Glutamatergic neuron (in vitro differentiated cells): ENCODE data around the gene OR6A2. TPM values are rescaled to one million over a fixed set of nuclear protein-coding genes. Genes with fewer than 3 reads are reported as not detected.
"Not testable (repeated sequence)": the region's sequence is repeated elsewhere in the genome, so short reads cannot be mapped to it uniquely, and the experiment has no call there.

ENCODE experiments used
- DNase-seq: peaks from one replicate; pipeline ENCODE4 v3.0.0; 2022
- H3K27ac Mint-ChIP-seq: one replicate; pipeline ENCODE4 v1.8.0; 2020; ENCODE audit warnings: mild to moderate bottlenecking, mixed read lengths, inconsistent platforms; ENCODE audit not compliant: unreplicated experiment
- H3K27me3 Mint-ChIP-seq: one replicate; pipeline ENCODE4 v1.8.0; 2020; ENCODE audit warnings: mild to moderate bottlenecking, moderate library complexity, mixed read lengths, inconsistent platforms; ENCODE audit not compliant: unreplicated experiment
- H3K36me3 Mint-ChIP-seq: one replicate; pipeline ENCODE4 v1.8.0; 2020; ENCODE audit warnings: mild to moderate bottlenecking, mixed read lengths, inconsistent platforms; ENCODE audit not compliant: unreplicated experiment
- H3K4me1 Mint-ChIP-seq: one replicate; pipeline ENCODE4 v1.8.0; 2020; ENCODE audit warnings: mild to moderate bottlenecking, low read depth, mixed read lengths, inconsistent platforms; ENCODE audit not compliant: unreplicated experiment
- H3K4me3 Mint-ChIP-seq: one replicate; pipeline ENCODE4 v1.8.0; 2020; ENCODE audit warnings: mild to moderate bottlenecking, mixed read lengths, inconsistent platforms; ENCODE audit not compliant: unreplicated experiment
- H3K9me3 Mint-ChIP-seq: one replicate; pipeline ENCODE4 v1.8.0; 2020; ENCODE audit warnings: mild to moderate bottlenecking, moderate library complexity, mixed read lengths, inconsistent platforms; ENCODE audit not compliant: unreplicated experiment
- total RNA-seq: library from RNA; stranded (reverse); fragmentation: NEBNext Ultra II Directional; extraction: Animal tissue kit (Norgen Biotek cat#: 25700); gene quantifications from one replicate; pipeline ENCODE4 v1.2.1, GENCODE V29; 2021; ENCODE audit not compliant: unreplicated experiment
- TF ChIP-seq, protein P1 (sequence below): fragments of 200-600 bp; sonication (generic); IDR thresholded peaks from one replicate; pipeline ENCODE4 v1.5.0; 2021; ENCODE audit not compliant: partially characterized antibody, unreplicated experiment

Gene OR6A2
- total RNA-seq, 1 donor from 2014 or later = 0.56 TPM

DNA sequence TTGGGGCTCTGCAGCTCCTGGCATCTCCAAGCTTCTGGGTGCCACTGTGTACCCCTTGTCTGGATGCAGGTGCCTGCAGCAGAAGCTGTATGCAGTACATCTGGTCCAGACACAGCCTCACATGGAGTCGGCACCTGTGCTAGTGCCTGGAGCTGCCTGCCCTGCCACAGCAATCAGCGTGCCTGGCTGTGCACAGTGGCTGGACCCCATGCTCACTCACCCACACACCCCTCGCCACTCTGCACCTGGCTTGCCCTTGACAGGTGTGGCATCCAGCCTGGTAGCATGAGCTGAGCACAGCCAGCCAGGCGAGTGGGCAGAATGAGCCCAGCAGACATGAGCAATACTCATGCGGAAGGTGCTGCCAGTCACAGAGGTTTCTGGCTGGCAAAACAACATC is 19.5 kb upstream of the OR6A2 start:
- H3K9me3 Mint-ChIP-seq = peaks cover 7% of the 10 kb centered on the region

DNA sequence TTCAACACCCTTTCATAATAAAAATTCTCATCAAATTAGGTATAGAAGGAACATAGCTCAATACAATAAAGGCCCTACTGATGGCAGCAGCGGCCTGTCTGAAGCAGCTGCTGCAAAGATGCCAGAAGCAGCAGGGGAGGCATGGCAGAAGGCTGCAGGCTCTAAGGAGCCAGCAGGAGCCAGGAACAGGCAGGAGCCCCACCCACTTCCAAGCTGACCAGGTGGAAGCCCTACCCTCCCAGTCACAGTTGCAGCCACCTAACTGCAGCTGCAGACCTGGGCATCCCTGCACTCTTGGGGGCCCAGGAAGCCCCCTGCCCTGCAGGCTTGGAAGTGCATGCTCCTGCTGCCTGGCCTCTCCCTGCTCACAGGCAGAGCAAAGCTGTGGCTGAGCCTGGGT is 18.2 kb upstream of the OR6A2 start:
- Mint-ChIP-seq H3K9me3 (peaks cover 7% of the 10 kb centered on the region), H3K4me3 (peak overlapping the region; percentile 19), H3K36me3 (peaks cover 5% of the 10 kb centered on the region), H3K27ac (peak overlapping the region; percentile 80), H3K4me1 (peaks cover 6% of the 10 kb centered on the region), H3K27me3 (peaks cover 7% of the 10 kb centered on the region)
- TF ChIP-seq, protein P1, sequence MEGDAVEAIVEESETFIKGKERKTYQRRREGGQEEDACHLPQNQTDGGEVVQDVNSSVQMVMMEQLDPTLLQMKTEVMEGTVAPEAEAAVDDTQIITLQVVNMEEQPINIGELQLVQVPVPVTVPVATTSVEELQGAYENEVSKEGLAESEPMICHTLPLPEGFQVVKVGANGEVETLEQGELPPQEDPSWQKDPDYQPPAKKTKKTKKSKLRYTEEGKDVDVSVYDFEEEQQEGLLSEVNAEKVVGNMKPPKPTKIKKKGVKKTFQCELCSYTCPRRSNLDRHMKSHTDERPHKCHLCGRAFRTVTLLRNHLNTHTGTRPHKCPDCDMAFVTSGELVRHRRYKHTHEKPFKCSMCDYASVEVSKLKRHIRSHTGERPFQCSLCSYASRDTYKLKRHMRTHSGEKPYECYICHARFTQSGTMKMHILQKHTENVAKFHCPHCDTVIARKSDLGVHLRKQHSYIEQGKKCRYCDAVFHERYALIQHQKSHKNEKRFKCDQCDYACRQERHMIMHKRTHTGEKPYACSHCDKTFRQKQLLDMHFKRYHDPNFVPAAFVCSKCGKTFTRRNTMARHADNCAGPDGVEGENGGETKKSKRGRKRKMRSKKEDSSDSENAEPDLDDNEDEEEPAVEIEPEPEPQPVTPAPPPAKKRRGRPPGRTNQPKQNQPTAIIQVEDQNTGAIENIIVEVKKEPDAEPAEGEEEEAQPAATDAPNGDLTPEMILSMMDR = no peak
- DNase-seq = peak; percentile 58

More for the DNA sequence above, 19.5 kb upstream of the OR6A2 start:
- Mint-ChIP-seq H3K36me3 (peaks cover 5% of the 10 kb centered on the region), H3K4me1 (peaks cover 6% of the 10 kb centered on the region), H3K4me3 (no peak overlapping the region), H3K27ac (no peak overlapping the region), H3K27me3 (peaks cover 5% of the 10 kb centered on the region)
- DNase-seq = no peak
- TF ChIP-seq, protein P1 = no peak

DNA sequence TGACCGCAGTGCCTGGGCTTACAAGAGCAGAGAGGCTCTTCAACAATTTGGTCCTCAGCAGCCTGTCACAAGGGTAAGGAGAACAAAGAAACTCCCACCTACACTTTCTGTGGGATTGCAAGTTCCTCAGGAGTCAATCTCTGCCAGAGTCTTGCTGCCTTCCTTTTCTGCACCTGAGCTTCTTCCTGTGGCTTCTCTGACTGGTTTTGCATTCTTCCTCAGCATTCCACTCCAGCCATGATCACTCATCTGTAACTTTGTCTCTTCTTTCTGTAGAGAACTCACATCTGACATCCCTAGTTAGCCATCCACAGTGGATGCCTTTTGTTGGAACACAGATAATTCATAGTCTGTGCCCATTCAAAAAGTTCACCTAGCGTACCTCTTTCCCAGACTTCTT is 14.2 kb upstream of the OR6A2 start:
- H3K4me3 Mint-ChIP-seq = no peak overlapping the region
- H3K4me1 Mint-ChIP-seq = peaks cover 6% of the 10 kb centered on the region
- H3K9me3 Mint-ChIP-seq = peaks cover 7% of the 10 kb centered on the region
- DNase-seq = no peak
- H3K36me3 Mint-ChIP-seq = no peaks in the 10 kb centered on the region
- peak overlapping the region; percentile 3 for H3K27ac Mint-ChIP-seq
- TF ChIP-seq, protein P1 = no peak
- H3K27me3 Mint-ChIP-seq = peaks cover 7% of the 10 kb centered on the region

DNA sequence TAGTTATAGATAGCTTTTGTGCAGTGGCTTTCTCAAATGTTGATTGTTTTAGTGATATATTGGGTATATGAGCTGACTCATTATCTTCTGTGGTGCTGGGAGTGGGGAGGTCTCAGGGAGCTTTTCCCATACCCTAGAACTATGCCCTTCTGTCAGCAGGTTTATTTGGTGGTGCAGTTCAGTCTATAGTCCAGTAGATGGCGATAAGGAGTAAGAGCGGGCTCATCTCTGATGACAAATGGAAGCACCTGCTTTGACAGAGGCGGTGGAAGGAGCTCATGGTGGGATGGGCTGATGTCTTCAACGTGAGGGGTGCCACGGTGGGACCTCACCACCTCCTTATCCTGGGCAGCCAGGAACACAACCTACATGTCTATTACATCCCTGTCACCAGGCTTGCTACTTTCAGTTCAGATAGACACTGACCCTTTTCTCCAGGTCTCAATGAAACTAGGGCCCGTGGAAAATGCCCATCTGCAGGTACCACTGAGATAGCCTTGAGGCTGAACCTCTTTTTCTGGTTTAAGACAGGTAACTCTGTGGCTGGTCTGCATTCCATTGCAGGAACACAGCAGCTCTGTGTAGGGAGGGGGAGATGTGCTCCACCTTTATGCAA is 13.0 kb upstream of the OR6A2 start:
- TF ChIP-seq, protein P1 = peak; percentile 94
- no peak for DNase-seq
- Mint-ChIP-seq H3K9me3 (peaks cover 6% of the 10 kb centered on the region), H3K4me1 (peaks cover 6% of the 10 kb centered on the region), H3K4me3 (no peak overlapping the region), H3K36me3 (no peaks in the 10 kb centered on the region), H3K27ac (no peak overlapping the region), H3K27me3 (peaks cover 5% of the 10 kb centered on the region)

DNA sequence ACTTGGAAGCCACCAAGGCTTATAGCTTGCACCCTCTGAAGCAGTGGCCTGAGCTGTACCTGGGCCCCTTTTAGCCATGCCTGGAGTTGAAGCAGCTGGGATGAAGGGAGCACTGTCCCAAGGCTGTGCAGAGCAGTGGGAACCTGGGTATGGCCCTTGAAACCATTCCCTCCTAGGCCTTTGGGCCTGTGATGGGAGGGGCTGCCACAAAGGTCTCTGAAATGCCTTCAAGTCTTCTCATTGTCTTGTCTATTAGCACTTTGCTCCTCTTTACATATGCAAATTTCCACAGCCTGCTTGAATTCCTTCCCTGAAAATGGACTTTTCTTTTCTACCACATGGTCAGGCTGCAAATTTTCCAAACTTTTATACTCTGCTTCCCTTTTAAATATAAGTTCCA is 1.6 kb upstream of the OR6A2 start:
- H3K27me3 Mint-ChIP-seq, H3K9me3 Mint-ChIP-seq, DNase-seq, H3K4me1 Mint-ChIP-seq, H3K4me3 Mint-ChIP-seq, H3K27ac Mint-ChIP-seq, H3K36me3 Mint-ChIP-seq: not testable (repeated sequence)
